GM23248 (cell line): ENCODE results near the gene SH2D3A. TPM values are rescaled to one million over a fixed set of nuclear protein-coding genes. Genes with fewer than 3 reads are reported as not detected.

Source experiments
- DNase-seq: peaks from one replicate; pipeline ENCODE4 v3.0.0-alpha.2; 2015
- H2AFZ ChIP-seq: fragments of 200-600 bp; sonication (generic); 2 replicates; pipeline ENCODE4 v1.6.1; 2016; ENCODE audit warnings: antibody characterized with exemption
- H3F3A ChIP-seq: fragments of 200-600 bp; sonication (generic); 2 replicates; pipeline ENCODE4 v1.6.1; 2016; ENCODE audit warnings: mild to moderate bottlenecking, antibody characterized with exemption, mixed run types; ENCODE audit not compliant: insufficient read depth
- H3K27ac ChIP-seq: fragments of 200-600 bp; sonication (generic); 2 replicates; pipeline ENCODE4 v1.5.1; 2016; ENCODE audit warnings: mild to moderate bottlenecking
- H3K27me3 ChIP-seq: fragments of 200-600 bp; sonication (generic); replicated peaks from 2 replicates; pipeline ENCODE4 v1.6.1; 2016; ENCODE audit warnings: mild to moderate bottlenecking; ENCODE audit not compliant: insufficient read depth
- H3K36me3 ChIP-seq: fragments of 200-600 bp; sonication (generic); 2 replicates; pipeline ENCODE4 v1.6.1; 2016; ENCODE audit warnings: low read depth, mild to moderate bottlenecking
- H3K4me1 ChIP-seq: fragments of 200-600 bp; sonication (generic); 2 replicates; pipeline ENCODE4 v1.6.1; 2016; ENCODE audit warnings: mild to moderate bottlenecking; ENCODE audit not compliant: insufficient read depth
- H3K4me2 ChIP-seq: fragments of 200-600 bp; sonication (generic); one replicate; pipeline ENCODE4 v1.6.1; 2016; ENCODE audit warnings: mild to moderate bottlenecking; ENCODE audit not compliant: unreplicated experiment
- H3K4me3 ChIP-seq: fragments of 200-600 bp; sonication (generic); 2 replicates; pipeline ENCODE4 v1.5.1; 2016; ENCODE audit warnings: mild to moderate bottlenecking
- H3K79me2 ChIP-seq: fragments of 200-600 bp; sonication (generic); 2 replicates; pipeline ENCODE4 v1.6.1; 2016; ENCODE audit warnings: mild to moderate bottlenecking; ENCODE audit not compliant: insufficient read depth
- H3K9ac ChIP-seq: fragments of 200-600 bp; sonication (generic); 2 replicates; pipeline ENCODE4 v1.6.1; 2016; ENCODE audit warnings: mild to moderate bottlenecking
- H3K9me2 ChIP-seq: fragments of 200-600 bp; sonication (generic); 2 replicates; pipeline ENCODE4 v1.6.1; 2016; ENCODE audit warnings: mixed run types, mild to moderate bottlenecking, moderate library complexity; ENCODE audit not compliant: insufficient read depth
- H3K9me3 ChIP-seq: fragments of 200-600 bp; sonication (generic); one replicate; pipeline ENCODE4 v1.6.1; 2017; ENCODE audit warnings: low read depth
- H4K20me1 ChIP-seq: fragments of 200-600 bp; sonication (generic); 2 replicates; pipeline ENCODE4 v1.6.0; 2016; ENCODE audit not compliant: insufficient read depth
- EZH2 ChIP-seq: fragments of 200-600 bp; sonication (generic); IDR thresholded peaks from 2 replicates; pipeline ENCODE4 v1.6.1; 2018; ENCODE audit warnings: antibody characterized with exemption, mild to moderate bottlenecking; ENCODE audit not compliant: insufficient read depth, poor library complexity, severe bottlenecking
- EZH2phosphoT487 ChIP-seq: fragments of 200-600 bp; sonication (generic); IDR thresholded peaks from 2 replicates; pipeline ENCODE4 v1.6.1; 2018; ENCODE audit warnings: antibody characterized with exemption, moderate library complexity, mild to moderate bottlenecking, low read depth; ENCODE audit not compliant: insufficient read depth
- WGBS, 2 experiments: methylation state at CpG; one replicate each; pipeline ENCODE4 v1.1.6; 2015 to 2017; ENCODE audit warnings: low lambda C conversion rate in 2 of 2, low coverage in 1 of 2; ENCODE audit errors: missing lambda C conversion rate in 2 of 2; 5-methylcytosine and 5-hydroxymethylcytosine counted together
- in situ Hi-C: fragments of 300-500 bp; cut with MboI; formaldehyde crosslinking; loops from 2 replicates; pipeline ENCODE4 v1.15.0; 2020
- polyA plus RNA-seq: library from polyadenylated mRNA; unstranded; fragments of >200 nt; fragmentation: Nextera tagmentation; extraction: Ambion mirVana; gene quantifications from 2 replicates; pipeline ENCODE4 v1.2.1, GENCODE V29; 2016
- total RNA-seq: library from RNA; depleted of rRNA; stranded (reverse); fragments of >200 nt; shearing (Covaris generic); gene quantifications from 2 replicates; pipeline ENCODE4 v1.2.3, GENCODE V29; 2014

SH2D3A gene
- total and polyA plus RNA-seq, 2 experiments from 2014 or later, result not detected

GRCh38 chr19:6728346-6728745 lies 38.9 kb downstream of the SH2D3A start:
- H3K9me2 ChIP-seq, result no peaks in the 10 kb centered on the region
- no peak for TF ChIP-seq EZH2phosphoT487
- TF ChIP-seq EZH2, result no peak
- H3K4me3 ChIP-seq, result no peak overlapping the region
- in situ Hi-C loops, result no loop called here
- DNase-seq, result no peak
- H3K36me3 ChIP-seq, result no peaks in the 10 kb centered on the region
- WGBS, 2 experiments, result 70 to 74% methylated on average over 8 of the region's 8 CpGs
- peaks cover 1% of the 10 kb centered on the region for H3K4me1 ChIP-seq
- H3K9me3 ChIP-seq, result no peaks in the 10 kb centered on the region
- no peak overlapping the region for H3K9ac ChIP-seq
- no peak overlapping the region for H3K4me2 ChIP-seq
- no peaks in the 10 kb centered on the region for H3K27me3 ChIP-seq
- H3K79me2 ChIP-seq, result no peaks in the 10 kb centered on the region
- no peaks in the 10 kb centered on the region for H3F3A ChIP-seq
- no peak overlapping the region for H2AFZ ChIP-seq
- H4K20me1 ChIP-seq, result no peaks in the 10 kb centered on the region
- H3K27ac ChIP-seq, result no peak overlapping the region

- peaks cover 16% of the 10 kb centered on the region for H3K4me1 ChIP-seq
- peaks cover 4% of the 10 kb centered on the region; the same call in 1 of the 2 replicates for H3F3A ChIP-seq
- no peak overlapping the region for H3K27ac ChIP-seq
- H3K4me2 ChIP-seq, result no peak overlapping the region
- no peaks in the 10 kb centered on the region for H3K9me2 ChIP-seq
- no peaks in the 10 kb centered on the region for H4K20me1 ChIP-seq
- H2AFZ ChIP-seq, result no peak overlapping the region
- H3K9ac ChIP-seq, result no peak overlapping the region
- in situ Hi-C loops, result no loop called here
- DNase-seq, result no peak
- no peaks in the 10 kb centered on the region for H3K9me3 ChIP-seq
- H3K4me3 ChIP-seq, result no peak overlapping the region
- H3K36me3 ChIP-seq, result no peaks in the 10 kb centered on the region
- H3K79me2 ChIP-seq, result no peaks in the 10 kb centered on the region
- TF ChIP-seq EZH2phosphoT487 (no peak), EZH2 (no peak)
- no peaks in the 10 kb centered on the region for H3K27me3 ChIP-seq
- WGBS, 2 experiments, result 87 to 91% methylated on average over 16 of the region's 16 CpGs
These were observed 41.6 kb downstream of the SH2D3A start for GRCh38 chr19:6725513-6726231.

GRCh38 chr19:6724631-6725492 lies 42.4 kb downstream of the SH2D3A start:
- WGBS, 2 experiments, result 44 to 48% methylated on average over 15 of the region's 15 CpGs
- Histone ChIP-seq H3K27me3 (no peaks in the 10 kb centered on the region), H3K4me2 (no peak overlapping the region), H3K9ac (no peak overlapping the region), H4K20me1 (no peaks in the 10 kb centered on the region), H3K9me3 (no peaks in the 10 kb centered on the region), H3K4me3 (no peak overlapping the region), H3K27ac (no peak overlapping the region), H2AFZ (no peak overlapping the region), H3K9me2 (no peaks in the 10 kb centered on the region), H3K36me3 (no peaks in the 10 kb centered on the region), H3K79me2 (no peaks in the 10 kb centered on the region), H3K4me1 (peaks cover 19% of the 10 kb centered on the region), H3F3A (peaks cover 4% of the 10 kb centered on the region; the same call in 1 of the 2 replicates)
- in situ Hi-C loops, result no loop called here
- DNase-seq, result no peak
- TF ChIP-seq EZH2phosphoT487 (no peak), EZH2 (no peak)

GRCh38 chr19:6723738-6724137 lies 43.5 kb downstream of the SH2D3A start:
- no peak overlapping the region for H3K4me3 ChIP-seq
- H3K4me2 ChIP-seq, result peak overlapping the region; percentile 54
- TF ChIP-seq EZH2phosphoT487, result no peak
- no peak for TF ChIP-seq EZH2
- H3K4me1 ChIP-seq, result peaks cover 19% of the 10 kb centered on the region
- no peaks in the 10 kb centered on the region for H3K79me2 ChIP-seq
- DNase-seq, result no peak
- no peaks in the 10 kb centered on the region for H3K36me3 ChIP-seq
- H4K20me1 ChIP-seq, result no peaks in the 10 kb centered on the region
- H3K9me3 ChIP-seq, result no peaks in the 10 kb centered on the region
- H3K27ac ChIP-seq, result no peak overlapping the region
- no peak overlapping the region for H3K9ac ChIP-seq
- H2AFZ ChIP-seq, result peak overlapping the region; percentile 65
- WGBS, 2 experiments, result 66 to 73% methylated on average over 5 of the region's 5 CpGs
- H3K27me3 ChIP-seq, result no peaks in the 10 kb centered on the region
- H3K9me2 ChIP-seq, result no peaks in the 10 kb centered on the region
- H3F3A ChIP-seq, result peaks cover 4% of the 10 kb centered on the region; the same call in 1 of the 2 replicates
- in situ Hi-C loops, result no loop called here
